ENCODE measurements around the gene PLEKHG5.

- TF ChIP-seq POLR2A (IDR thresholded peaks at IDR 0.05), result no peak
- TF ChIP-seq CTCF (IDR thresholded peaks at IDR 0.05), result no peak
Observed at GRCh38 chr1:6494627-6495026, 3.2 kb upstream of the PLEKHG5 start.

Measured in uterus (tissue), 2 donors.